Dedifferentiated amniotic fluid mesenchymal stem cell (primary cell): ENCODE results near the gene PRKCG.
"Not testable (repeated sequence)": the region's sequence is repeated elsewhere in the genome, so short reads cannot be mapped to it uniquely, and the experiment has no call there.

ENCODE experiments used
- DNase-seq: peaks from one replicate; pipeline ENCODE4 v3.0.0-alpha.2; 2016; ENCODE audit errors: extremely low spot score

The PRKCG gene

DNA sequence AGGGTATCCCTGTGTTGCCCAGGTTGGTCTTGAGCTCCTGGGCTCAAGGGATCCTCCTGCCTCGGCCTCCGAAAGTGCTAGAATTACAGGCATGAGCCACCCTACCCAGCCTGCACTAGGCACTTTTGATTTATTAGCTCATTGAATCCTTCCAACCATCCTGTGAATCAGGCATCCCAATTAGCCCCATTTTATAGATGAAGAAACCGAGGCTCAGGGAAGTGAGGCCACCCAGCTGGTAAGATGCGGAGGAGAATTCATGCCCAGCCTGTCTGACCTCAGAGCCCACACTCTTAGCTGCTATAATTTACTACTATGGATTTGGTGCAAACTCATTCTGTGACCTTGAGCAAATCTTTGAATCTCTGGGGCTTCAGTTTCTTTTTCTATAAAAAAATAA lies 62.9 kb downstream of the PRKCG start:
- no peak for DNase-seq

GRCh38 chr19:53945441-53945840 lies 63.4 kb downstream of the PRKCG start:
- no peak for DNase-seq

- no peak for DNase-seq
Observed at GRCh38 chr19:53945998-53946397, 64.0 kb downstream of the PRKCG start.

DNA sequence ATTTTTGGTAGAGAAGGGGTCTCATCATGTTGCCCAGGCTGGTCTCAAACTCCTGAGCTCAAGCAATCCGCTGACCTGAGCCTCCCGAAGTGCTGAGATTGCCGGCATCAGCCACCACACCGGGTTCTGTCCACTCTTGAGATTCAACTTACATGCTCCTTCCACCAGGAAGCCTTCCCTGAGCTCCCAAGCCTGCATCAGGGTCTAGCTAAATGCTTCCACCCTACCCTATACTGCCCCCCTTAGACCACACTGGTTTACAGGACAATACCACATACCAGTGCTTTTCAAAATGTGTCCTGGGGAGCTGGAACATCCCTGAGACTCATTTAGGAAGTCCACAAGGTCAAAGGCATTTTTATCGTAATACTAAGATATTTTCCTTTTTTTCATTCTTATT lies 65.6 kb downstream of the PRKCG start:
- no peak for DNase-seq

DNA sequence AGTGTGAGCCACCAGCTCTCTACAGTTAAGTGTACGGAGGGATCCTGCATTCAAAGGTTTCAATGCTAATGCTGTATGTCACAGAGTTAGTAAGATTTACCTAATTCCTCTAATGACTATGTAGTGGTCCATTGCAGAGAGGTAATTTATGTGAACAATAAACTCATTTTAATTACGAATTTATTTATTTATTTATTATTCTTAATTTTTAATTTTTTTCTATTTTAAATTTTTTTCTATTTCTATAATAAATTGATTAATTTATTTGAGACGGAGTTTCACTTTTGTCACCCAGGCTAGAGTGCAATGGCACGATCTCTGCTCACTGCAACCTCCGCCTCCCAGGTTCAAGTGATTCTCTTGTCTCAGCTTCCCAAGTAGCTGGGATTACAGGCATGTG lies 66.6 kb downstream of the PRKCG start:
- DNase-seq: not testable (repeated sequence)

DNA sequence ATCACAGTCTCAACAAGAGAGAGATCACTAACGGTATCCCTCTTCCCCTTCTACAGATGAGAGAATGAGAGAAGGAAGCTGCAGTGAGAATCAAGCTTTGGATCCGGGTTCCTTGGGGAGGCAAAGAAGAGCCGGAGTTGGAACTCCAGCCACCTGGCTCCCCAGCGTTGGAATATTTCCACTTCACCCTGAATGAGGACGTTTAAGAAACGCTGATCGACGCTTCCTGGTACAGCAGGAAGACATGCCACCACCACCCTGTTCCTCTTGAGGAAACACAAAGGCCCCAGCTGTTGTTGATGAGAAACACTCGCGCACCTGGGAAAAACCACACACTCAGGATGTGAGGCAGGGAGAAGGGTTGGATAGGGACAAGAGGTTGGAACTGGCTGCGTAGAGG lies 69.4 kb downstream of the PRKCG start:
- DNase-seq: no peak

- DNase-seq: no peak
Observed at GRCh38 chr19:53951947-53952346, 70.0 kb downstream of the PRKCG start.

- no peak for DNase-seq
Observed at GRCh38 chr19:53953383-53953782, 71.4 kb downstream of the PRKCG start.
